Hindlimb muscle (tissue), 1 donor: Measurements from ENCODE around the gene SLFN11. TPM values are rescaled to one million over a fixed set of nuclear protein-coding genes. Genes with fewer than 3 reads are reported as not detected.
"Not testable (repeated sequence)": the region's sequence is repeated elsewhere in the genome, so short reads cannot be mapped to it uniquely, and the experiment has no call there.

ENCODE experiments used
- DNase-seq: peaks from one replicate; pipeline ENCODE4 v3.0.0-alpha.2; 2013
- polyA plus RNA-seq: library from polyadenylated mRNA; unstranded; fragments of 120-200 nt; gene quantifications from one replicate; pipeline ENCODE4 v1.2.1, GENCODE V29; 2013; ENCODE audit not compliant: insufficient read length

The SLFN11 gene, protein sequence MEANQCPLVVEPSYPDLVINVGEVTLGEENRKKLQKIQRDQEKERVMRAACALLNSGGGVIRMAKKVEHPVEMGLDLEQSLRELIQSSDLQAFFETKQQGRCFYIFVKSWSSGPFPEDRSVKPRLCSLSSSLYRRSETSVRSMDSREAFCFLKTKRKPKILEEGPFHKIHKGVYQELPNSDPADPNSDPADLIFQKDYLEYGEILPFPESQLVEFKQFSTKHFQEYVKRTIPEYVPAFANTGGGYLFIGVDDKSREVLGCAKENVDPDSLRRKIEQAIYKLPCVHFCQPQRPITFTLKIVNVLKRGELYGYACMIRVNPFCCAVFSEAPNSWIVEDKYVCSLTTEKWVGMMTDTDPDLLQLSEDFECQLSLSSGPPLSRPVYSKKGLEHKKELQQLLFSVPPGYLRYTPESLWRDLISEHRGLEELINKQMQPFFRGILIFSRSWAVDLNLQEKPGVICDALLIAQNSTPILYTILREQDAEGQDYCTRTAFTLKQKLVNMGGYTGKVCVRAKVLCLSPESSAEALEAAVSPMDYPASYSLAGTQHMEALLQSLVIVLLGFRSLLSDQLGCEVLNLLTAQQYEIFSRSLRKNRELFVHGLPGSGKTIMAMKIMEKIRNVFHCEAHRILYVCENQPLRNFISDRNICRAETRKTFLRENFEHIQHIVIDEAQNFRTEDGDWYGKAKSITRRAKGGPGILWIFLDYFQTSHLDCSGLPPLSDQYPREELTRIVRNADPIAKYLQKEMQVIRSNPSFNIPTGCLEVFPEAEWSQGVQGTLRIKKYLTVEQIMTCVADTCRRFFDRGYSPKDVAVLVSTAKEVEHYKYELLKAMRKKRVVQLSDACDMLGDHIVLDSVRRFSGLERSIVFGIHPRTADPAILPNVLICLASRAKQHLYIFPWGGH
- 18.8 TPM for polyA plus RNA-seq

DNA sequence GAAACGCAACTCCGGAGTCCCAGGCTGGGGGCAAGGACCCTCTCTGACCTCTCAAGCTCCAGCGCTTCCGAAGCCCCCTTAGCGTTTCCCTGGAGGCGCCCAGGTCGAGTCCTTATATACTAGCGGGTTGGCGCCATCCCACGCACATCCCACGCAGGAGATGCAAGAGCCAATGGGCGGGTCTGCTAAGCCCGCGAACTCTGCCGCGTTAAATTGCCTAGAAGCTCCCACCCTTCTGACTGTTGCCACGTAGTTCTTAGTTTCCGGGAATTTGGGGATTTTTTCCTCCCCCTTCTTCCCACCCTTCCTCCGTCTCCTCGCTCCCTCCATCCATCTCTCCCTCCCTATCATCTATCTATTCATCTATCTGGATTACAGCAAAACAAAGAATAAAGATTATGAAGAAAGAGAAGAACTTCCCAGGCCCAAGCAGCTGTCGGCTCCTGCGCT lies at the start of gene SLFN11:
TSS of gene SLFN11 (minus strand) at position 88 of the 450 bp plus-strand sequence. CDS start 9,814 bp downstream, outside the sequence.
- peak; percentile 85 for DNase-seq

DNA sequence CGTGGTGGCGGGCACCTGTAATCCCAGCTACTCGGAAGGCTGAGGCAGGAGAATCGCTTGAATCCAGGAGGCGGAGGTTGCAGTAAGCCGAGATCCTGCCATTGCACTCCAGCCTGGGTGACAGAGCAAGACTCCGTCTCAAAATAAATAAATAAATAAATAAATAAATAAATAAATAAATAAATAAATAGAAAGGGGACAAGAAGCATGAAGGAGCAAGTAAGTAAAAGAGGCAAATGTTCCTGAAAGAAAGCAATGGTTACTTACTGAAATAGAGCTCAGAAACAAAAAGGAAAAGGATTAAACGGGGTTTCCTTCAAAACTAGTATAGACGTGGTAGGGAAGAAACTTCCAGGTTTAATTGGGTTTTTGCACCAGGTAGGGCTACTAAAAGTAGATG lies 47.6 kb upstream of the SLFN11 start:
- DNase-seq: not testable (repeated sequence)

DNA sequence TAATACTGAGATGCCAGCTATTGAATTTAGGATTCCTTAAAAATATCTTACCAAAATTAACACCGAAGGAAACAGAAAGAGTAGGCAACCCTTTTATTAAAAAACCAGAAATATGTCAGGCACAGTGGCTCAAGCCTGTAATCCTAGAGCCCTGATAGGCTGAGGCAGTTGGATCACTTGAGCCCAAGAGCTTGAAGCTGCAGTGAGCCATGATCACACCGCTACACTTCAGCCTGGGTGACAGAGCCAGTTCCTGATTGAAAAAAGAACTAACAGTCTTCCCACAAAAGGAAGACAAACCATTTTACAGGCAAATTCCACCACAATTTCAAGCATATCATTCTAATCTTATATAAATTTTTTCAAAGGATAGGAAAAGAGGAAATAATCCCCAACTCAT lies 43.2 kb upstream of the SLFN11 start:
- no peak for DNase-seq

DNA sequence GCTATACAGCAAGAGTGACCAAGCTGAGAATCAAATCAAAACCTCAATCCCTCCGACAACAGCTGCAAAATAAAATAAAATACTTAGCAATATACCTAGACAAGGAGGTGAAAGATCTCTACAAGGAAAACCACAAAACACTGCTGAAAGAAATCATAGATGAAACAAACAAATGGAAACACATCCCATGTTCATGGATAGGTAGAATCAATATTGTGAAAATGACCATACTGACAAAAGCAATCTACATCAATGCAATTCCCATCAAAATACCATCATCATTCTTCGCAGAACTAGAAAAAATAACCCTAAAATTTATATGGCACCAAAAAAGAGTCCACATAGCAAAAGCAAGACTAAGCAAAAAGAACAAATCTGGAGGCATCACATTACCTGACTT lies 41.3 kb upstream of the SLFN11 start:
- not testable (repeated sequence) for DNase-seq

DNA sequence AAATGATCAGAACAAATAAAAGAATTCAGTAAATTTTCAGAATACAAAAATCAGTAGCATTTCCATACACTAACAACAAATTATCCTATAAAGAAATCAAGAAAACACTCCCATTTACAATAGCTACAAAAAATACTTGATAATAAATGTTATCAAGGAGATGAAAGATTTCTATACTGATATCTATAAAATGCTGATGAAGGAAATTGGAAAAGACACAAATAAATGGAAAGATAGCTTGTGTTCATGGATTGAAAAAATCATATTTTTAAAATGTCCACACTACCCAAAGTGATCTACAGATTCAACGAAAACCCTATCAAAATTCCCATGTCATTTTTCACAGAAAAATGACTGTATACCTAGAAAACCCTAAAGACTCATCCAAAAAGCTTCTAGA lies 40.8 kb upstream of the SLFN11 start:
- no peak for DNase-seq

DNA sequence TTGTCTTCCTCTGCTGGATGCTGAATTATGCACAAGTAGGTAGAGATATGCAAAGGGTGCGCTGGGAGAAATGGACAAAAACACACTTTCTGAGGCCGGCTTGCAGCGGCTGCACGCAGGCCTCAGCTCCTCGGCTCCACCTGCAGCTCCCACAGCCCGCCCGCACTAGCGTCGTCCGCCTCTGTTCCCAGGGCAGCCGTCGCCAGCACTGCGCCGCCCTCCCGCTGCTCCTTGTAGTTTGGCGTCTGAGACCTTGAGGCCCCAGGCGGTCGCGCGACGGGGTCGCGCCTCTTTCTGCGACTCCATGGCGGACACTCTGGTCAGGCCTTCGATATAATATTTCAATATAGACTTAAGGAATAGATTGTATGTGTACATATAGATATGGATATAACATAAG lies 34.1 kb upstream of the SLFN11 start:
- DNase-seq: no peak

DNA sequence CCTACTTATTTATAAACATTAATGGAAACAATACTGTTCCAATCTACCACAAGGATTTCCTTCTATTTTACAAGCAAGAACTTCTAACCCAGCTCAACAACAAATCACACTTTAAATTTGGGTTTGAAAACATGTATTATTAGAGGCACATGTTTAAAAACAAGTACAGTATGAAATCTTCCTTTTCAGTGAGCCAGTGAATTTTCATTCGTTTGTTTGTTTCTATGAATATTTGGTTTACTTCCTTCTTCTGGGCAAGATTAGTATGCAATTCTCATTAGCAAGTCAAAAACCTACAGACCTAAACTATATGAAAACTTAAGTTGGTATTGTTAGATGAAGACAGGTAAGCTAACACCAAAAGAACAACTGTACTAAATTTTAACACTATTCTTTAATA lies 33.1 kb upstream of the SLFN11 start:
- DNase-seq: no peak

DNA sequence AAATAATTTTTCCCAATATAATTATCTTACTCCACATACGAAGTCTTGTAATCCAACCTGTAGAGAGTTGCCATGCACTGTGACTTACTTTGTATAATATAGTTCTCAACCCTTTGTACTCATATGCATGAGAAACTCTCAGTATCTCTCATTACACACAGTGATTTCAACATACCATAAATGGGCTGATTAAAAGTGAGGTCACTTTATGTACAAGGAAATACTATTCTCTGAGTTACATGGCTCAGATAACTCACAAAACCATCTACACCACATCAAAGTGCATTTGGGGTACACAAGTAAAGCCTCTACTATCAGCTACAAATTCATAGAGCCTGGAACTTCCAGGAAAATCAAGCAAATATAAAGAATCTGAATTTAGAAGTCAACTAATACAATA lies 30.9 kb upstream of the SLFN11 start:
- DNase-seq: no peak

DNA sequence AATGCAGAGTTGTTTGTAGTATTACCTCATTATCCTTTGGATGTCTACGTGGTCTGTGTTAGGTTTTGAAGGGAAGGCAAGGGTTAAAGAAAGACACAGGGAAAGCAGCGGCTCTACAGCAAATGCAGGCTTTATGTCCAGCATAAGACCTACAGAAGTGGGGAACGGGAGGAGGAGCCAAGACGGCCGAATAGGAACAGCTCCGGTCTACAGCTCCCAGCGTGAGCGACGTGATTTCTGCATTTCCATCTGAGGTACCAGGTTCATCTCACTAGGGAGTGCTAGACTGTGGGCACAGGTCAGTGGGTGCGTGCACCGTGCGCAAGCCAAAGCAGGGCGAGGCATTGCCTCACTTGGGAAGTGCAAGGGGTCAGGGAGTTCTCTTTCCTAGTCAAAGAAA lies 20.4 kb upstream of the SLFN11 start:
- not testable (repeated sequence) for DNase-seq

DNA sequence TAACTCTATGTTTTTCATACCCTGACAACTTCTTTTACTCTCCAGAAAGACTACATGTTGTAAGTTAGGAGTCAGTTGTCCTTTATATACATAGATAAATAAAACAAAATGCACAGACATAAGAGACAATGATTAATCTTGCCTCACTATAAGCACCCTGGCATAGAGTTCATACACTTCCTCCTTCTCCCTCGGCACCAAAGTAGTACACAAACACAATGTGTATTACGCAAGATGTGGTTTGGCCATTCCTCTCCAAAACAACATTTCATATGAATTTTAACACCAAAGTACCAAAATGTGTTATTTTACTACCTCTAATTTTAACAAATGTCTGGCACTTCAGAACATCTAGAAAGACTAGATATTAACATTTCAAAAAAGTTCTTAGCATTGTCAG lies 17.2 kb upstream of the SLFN11 start:
- DNase-seq: no peak

DNA sequence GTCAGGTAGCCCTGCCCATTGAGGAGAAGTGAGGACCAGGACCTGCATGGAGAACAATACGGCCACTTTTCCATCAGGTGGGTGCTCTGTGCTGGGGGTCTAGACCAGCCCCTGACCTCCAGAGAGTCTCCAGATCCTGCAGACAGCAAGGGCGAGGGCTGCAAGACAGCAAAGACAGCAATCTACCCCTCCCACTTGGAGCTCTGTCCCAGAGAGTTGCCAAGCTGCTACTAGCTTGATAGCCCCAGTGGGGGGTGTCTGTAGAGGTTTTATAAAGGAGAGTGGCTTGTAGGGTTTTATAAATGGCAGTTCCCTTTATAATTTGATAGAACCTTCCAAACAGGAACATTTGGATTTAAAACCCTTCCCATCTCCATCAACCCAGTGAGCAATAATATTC lies 16.7 kb upstream of the SLFN11 start:
- no peak for DNase-seq

DNA sequence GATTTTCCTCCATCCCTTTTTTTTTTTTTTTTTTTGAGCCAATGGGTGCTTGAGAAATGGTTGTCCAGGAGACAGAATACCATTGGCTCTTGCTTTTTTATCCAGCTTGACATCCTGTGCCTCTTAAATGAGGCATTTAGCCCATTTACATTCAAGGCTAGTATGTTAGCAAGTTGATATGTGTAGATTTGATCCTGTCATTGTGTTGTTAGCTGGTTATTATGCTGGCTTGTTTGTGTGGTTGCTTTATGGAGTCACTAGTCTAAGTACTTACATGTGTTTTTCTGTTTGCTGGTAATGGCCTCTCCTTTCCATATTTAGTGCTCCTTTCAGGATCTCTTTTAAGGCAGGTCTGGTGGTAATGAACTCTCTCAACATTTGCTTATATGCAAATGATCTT lies 14.1 kb upstream of the SLFN11 start:
- DNase-seq: no peak

DNA sequence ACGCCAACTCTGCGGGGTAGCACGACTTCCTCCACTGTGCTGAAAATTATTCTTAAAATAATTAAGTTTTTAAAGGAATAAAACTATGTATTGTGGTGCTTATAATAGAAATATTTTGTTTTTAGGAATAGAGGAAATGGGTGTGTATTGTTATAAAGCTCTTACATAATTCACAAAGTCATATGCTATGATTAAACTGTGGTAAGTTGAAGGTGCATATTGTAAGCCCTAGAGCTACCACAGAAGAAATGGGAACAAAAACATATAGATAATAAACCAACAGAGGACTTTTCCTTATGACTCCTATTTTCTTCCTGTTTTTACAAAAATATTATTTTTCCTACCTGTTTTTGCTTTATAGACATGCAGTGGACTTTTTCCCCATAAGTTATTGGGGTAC lies 4.3 kb upstream of the SLFN11 start:
- DNase-seq: no peak

DNA sequence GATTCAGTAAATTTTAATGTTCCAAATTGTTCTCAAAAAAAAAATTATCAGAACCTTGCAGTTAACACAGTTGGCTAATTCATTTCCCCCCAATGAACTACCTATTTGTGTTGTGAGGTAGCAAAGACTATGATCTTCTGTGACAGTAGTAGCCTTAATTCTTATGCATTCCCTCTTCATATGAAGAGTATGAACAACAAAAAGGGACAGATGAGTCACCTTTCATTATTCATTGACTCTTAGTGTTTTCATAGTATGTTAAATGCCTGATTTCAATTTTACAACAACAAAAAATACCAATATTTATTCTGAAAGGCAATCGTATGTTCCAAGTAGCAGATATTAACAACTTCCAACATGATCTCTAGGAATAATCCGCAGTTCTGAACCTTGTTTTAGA lies 3.6 kb upstream of the SLFN11 start:
- no peak for DNase-seq

DNA sequence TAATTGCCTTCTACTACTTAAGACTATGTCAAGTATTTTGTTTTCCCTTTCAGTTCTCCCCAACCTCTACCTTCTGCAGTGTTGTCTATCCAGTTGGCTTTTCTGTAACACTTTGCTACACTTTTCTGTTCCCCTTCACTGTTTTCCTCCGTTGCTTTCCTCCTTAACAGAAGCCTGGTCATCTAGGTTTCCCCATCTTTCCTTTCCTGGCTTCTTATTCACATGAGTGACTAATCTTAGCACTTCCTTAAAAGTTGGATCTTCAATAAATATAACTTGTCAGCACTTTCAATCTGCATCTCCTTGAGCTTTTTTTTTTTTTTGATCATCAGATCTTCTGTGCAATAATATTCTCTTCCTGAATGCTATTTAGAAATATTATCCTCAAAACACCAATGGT lies 2.8 kb upstream of the SLFN11 start:
- DNase-seq: no peak

DNA sequence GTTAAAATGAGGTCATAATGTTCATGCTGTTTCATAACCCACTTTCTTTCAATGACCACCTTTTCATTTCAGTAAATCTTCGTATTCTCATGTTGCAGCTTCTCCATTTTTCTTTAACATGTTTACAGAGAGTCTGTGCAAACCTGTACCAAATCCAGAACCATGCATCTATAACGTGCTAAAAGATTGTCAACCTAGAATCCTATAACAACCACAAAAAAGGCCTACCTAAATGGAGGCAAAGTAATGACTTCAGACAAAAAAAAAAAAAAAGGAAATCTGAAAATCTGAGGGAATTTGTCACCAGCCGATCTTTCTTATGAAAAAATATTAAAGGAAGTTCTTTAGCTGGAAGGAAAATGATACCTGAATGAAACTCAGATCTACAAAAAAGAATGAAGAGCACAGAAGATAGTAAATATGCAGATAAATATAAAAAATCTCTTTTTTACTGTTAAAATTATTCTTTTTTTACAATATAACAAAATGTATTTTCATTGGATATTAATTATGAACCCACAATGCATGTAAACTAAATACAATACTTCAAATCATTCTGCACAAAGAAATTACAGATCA lies 1.4 kb upstream of the SLFN11 start:
- DNase-seq: no peak

DNA sequence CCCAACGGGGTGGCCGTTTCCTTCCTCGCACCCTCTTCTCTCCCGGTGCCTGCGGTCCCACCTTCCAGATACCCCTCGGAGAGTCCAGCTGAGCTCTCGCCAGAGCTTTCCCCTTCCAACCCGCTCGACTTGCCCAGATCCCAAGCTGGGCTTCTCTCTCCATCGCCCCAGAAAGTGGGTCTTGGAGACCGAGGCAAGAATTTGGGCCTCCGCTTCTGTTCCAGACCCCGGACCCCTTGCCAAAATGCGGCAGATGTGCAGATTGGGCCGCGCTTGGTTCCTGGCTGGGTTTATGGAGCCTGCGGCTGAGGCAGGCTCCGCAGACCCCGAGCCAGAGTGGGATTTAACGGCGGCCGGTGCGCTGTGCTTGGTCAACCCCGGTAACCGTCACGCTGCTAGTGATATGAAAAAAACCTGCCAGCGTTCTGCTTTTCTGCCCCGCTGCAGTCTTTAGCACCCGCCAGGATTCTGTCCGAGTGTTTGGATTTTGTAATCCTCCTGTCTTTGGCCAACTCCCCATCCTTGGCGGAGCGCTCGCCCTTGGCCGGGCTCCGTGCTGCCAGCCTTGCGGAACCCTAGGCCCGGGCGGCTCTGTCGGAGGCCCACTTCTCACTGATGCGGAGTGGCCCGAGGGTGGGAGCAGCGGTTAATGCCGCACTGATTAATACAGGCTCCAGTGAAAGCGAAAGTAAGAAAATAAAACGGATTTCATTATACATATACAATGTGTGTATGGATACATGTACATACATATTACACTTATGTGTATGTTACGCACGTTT lies 754 bp upstream of the SLFN11 start:
- peak; percentile 54 for DNase-seq

DNA sequence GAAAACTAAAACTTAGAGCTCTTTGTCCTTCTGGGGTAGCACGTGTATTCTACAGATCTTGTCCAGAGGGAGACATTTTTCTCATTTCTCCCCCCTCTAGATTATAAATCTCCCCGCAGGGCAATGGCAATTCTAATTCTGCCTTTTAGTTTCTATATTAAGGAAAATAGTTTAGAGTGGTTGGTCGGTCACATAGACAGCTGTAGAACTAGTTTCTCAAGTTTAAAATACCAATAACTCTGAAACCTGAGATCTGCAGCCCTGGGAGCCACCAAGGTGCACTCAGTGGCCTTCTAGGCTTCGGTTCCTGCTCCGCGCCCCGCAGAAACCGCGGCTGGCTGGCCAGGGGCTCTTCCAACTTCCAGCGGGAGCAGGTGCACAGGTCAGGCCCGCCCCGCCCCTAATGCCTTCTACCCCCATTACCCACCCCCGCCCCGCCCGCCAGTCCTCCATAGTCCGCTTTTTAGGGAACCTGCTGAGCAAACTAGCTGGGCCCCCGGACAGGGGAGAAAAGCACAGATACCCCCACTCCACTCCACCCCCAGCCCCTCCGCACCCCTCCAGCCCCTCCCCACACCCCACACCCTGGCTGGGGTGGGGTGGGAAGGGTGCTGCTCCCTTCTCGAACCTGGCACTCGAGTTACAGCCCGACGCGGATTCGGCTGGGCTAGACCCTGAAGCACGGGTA lies 431 bp downstream of the SLFN11 start:
- no peak for DNase-seq

DNA sequence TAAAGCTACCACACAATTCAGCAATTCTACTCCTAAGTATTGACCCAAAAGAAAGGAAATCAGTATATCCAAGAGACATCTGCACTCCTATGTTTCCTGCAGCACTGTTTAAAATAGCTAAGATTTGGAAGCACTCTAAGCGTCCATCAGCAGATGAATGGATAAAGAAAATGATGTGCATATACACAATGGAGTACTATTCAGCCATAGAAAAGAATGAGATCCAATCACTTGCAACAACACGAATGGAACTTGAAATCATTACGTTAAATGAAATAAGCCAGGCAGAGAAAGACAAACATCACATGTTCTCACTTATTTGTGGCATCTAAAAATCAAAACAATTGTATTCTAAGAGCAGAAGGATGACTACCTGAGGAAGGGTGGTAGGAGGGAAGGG lies 1.5 kb downstream of the SLFN11 start:
- DNase-seq: no peak

DNA sequence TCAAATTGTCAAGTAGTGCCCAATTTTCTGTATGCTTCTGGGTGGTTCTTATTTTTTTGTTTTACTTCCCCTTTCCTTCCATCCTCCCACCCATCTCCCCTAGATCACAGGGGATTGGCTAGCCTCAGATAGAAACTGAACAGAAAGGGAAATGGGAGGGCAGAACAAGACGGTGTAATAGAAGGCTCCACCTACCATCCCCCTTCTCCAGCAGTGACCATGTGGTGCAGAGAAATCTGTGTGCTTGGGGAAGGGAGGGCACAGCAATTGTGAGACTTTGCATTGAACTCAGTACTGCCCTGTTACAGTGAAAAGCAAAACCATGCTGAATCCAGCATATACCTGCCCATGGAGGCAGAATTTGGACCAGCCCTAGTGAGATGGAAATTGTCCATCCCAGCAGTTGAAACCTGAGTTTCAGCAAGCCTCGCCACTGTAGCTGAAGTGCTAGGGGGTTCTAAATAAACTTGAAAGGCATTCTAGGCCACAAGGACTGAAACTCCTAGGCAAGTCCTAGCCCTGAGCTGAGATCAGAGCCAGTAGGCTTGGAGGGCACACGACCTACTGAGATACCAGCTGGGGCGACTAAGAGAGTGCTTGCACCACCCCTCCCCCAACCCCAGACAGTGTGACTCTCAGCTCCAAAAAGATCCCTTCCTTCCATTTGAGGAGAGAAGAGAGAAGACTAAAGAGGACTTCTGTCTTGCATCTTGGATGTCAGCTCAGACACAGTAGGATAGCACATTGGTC lies 5.2 kb downstream of the SLFN11 start:
- DNase-seq: no peak

DNA sequence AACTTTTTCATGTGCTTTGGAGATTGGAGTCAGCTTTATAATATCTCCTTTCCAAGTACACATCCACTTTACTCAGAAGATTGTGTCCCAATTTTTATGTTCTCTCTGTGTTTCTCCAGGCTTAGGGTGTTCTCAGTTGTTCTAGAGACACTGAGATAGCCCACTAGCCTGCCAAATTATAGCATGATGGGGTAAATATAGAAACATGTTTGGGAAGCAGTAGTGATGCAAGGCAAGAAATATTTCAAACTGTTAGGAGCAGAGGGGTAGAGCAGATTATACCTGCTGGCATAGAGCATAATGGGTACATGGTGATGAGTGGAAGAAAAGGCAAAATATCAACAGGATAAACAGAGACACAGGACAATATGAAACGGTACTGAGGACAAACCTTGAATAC lies 12.4 kb downstream of the SLFN11 start:
- no peak for DNase-seq
